Measurements from ENCODE around the gene CCDC149.

GRCh38 chr4:24896056-24896455, 16.8 kb downstream of the CCDC149 start:
- no peak for TF ChIP-seq POLR2AphosphoS5 (IDR thresholded peaks at IDR 0.05)
- TF ChIP-seq CTCF (IDR thresholded peaks at IDR 0.05), result no peak
- no peak for TF ChIP-seq POLR2A (IDR thresholded peaks at IDR 0.05)
- no peak for TF ChIP-seq EP300 (IDR thresholded peaks at IDR 0.05)

Measured in gastroesophageal sphincter (tissue), 3 donors.